Left ventricle myocardium inferior (tissue), 1 donor: ENCODE measurements around the gene TANGO2. TPM values are rescaled to one million over a fixed set of nuclear protein-coding genes. Genes with fewer than 3 reads are reported as not detected.

Source experiments
- DNase-seq: peaks from one replicate; pipeline ENCODE4 v3.0.0-alpha.2; 2020
- H3K27ac ChIP-seq: fragments of 200-600 bp; replicated peaks from 2 replicates; pipeline ENCODE4 v1.8.0; 2021
- H3K27me3 ChIP-seq: fragments of 200-600 bp; 2 replicates; pipeline ENCODE4 v1.8.0; 2021; ENCODE audit warnings: low read depth
- H3K36me3 ChIP-seq: fragments of 200-600 bp; 2 replicates; pipeline ENCODE4 v1.8.0; 2021
- H3K4me1 ChIP-seq: fragments of 200-600 bp; 2 replicates; pipeline ENCODE4 v1.8.0; 2021
- H3K4me3 ChIP-seq: fragments of 200-600 bp; 2 replicates; pipeline ENCODE4 v1.8.0; 2021; ENCODE audit warnings: mild to moderate bottlenecking, moderate library complexity
- H3K9me3 ChIP-seq: fragments of 200-600 bp; replicated peaks from 2 replicates; pipeline ENCODE4 v1.8.0; 2021
- CTCF ChIP-seq: fragments of 200-600 bp; IDR thresholded peaks from 2 replicates; pipeline ENCODE4 v1.8.0; 2021; ENCODE audit warnings: antibody characterized with exemption, mild to moderate bottlenecking, borderline replicate concordance
- intact Hi-C: fragments of 100-400 bp; cut with micrococcal nuclease; formaldehyde crosslinking; loops from one replicate; pipeline ENCODE4 v1.11.0; 2022
- total RNA-seq: library from RNA; stranded (reverse); fragmentation: NEBNext Ultra II Directional; extraction: Animal tissue kit (Norgen Biotek cat#: 25700); gene quantifications from one replicate; pipeline ENCODE4 v1.2.1, GENCODE V29; 2021
- donor health status: DM: no; HTN: yes; CAD: no; lungs with severe emphysema.

TANGO2 gene
- total RNA-seq, 1 donor from 2014 or later = 71.7 TPM

- no peak for TF ChIP-seq CTCF
- Histone ChIP-seq H3K4me1 (peaks cover 20% of the 10 kb centered on the region), H3K9me3 (no peaks in the 10 kb centered on the region), H3K27me3 (no peaks in the 10 kb centered on the region), H3K36me3 (peaks cover 89% of the 10 kb centered on the region), H3K27ac (no peak overlapping the region), H3K4me3 (no peak overlapping the region)
- no peak for DNase-seq
- intact Hi-C loops = no loop called here
Observed at GRCh38 chr22:20052309-20053259, 31.7 kb downstream of the TANGO2 start.

- Histone ChIP-seq H3K36me3 (peaks cover 88% of the 10 kb centered on the region), H3K4me3 (no peak overlapping the region), H3K4me1 (peaks cover 20% of the 10 kb centered on the region), H3K27ac (peak overlapping the region; percentile 22), H3K27me3 (no peaks in the 10 kb centered on the region), H3K9me3 (no peaks in the 10 kb centered on the region)
- no peak for DNase-seq
- intact Hi-C loops = no loop called here
- no peak for TF ChIP-seq CTCF
Observed at GRCh38 chr22:20053407-20054033, 32.6 kb downstream of the TANGO2 start.

GRCh38 chr22:20054034-20054427 is 33.1 kb downstream of the TANGO2 start:
- Histone ChIP-seq H3K4me1 (peaks cover 20% of the 10 kb centered on the region), H3K27me3 (no peaks in the 10 kb centered on the region), H3K9me3 (no peaks in the 10 kb centered on the region), H3K36me3 (peaks cover 87% of the 10 kb centered on the region), H3K27ac (peak overlapping the region; percentile 22), H3K4me3 (no peak overlapping the region)
- DNase-seq = no peak
- intact Hi-C loops = no loop called here
- no peak for TF ChIP-seq CTCF

- peaks cover 82% of the 10 kb centered on the region for H3K36me3 ChIP-seq
- no peak overlapping the region for H3K4me3 ChIP-seq
- no peaks in the 10 kb centered on the region for H3K9me3 ChIP-seq
- H3K27me3 ChIP-seq = no peaks in the 10 kb centered on the region
- intact Hi-C loops = no loop called here
- DNase-seq = no peak
- TF ChIP-seq CTCF = no peak
- peaks cover 20% of the 10 kb centered on the region for H3K4me1 ChIP-seq
- no peak overlapping the region for H3K27ac ChIP-seq
Observed at GRCh38 chr22:20054485-20054884, 33.6 kb downstream of the TANGO2 start.

- TF ChIP-seq CTCF = no peak
- H3K4me1 ChIP-seq = peaks cover 20% of the 10 kb centered on the region
- DNase-seq = no peak
- no peaks in the 10 kb centered on the region for H3K9me3 ChIP-seq
- H3K4me3 ChIP-seq = no peak overlapping the region
- H3K27me3 ChIP-seq = no peaks in the 10 kb centered on the region
- no peak overlapping the region for H3K27ac ChIP-seq
- peaks cover 77% of the 10 kb centered on the region for H3K36me3 ChIP-seq
- intact Hi-C loops = no loop called here
Observed at GRCh38 chr22:20055144-20055543, 34.2 kb downstream of the TANGO2 start.
